ENCODE data around the gene EFCAB6.

The EFCAB6 gene

GRCh38 chr22:43750751-43751150, 61.4 kb downstream of the EFCAB6 start:
- in situ Hi-C loops (cut with HindIII; ENCODE audit: low sequenced_read_pairs), result no loop called here

- in situ Hi-C loops (cut with HindIII; ENCODE audit: low sequenced_read_pairs), result no loop called here
These were observed 62.6 kb downstream of the EFCAB6 start for GRCh38 chr22:43749473-43749872.

- in situ Hi-C loops (cut with HindIII; ENCODE audit: low sequenced_read_pairs), result no loop called here
These were observed 64.2 kb downstream of the EFCAB6 start for GRCh38 chr22:43747877-43748276.

GRCh38 chr22:43747058-43747457, 65.0 kb downstream of the EFCAB6 start:
- in situ Hi-C loops (cut with HindIII; ENCODE audit: low sequenced_read_pairs), result no loop called here

- in situ Hi-C loops (cut with HindIII; ENCODE audit: low sequenced_read_pairs), result no loop called here
These were observed 66.2 kb downstream of the EFCAB6 start for GRCh38 chr22:43745783-43746356.

- in situ Hi-C loops (cut with HindIII; ENCODE audit: low sequenced_read_pairs), result no loop called here
These were observed 66.7 kb downstream of the EFCAB6 start for GRCh38 chr22:43745411-43745770.

- in situ Hi-C loops (cut with HindIII; ENCODE audit: low sequenced_read_pairs), result no loop called here
These were observed 67.2 kb downstream of the EFCAB6 start for GRCh38 chr22:43744700-43745410.

GRCh38 chr22:43743929-43744643, 68.0 kb downstream of the EFCAB6 start:
- in situ Hi-C loops (cut with HindIII; ENCODE audit: low sequenced_read_pairs), result no loop called here

- in situ Hi-C loops (cut with HindIII; ENCODE audit: low sequenced_read_pairs), result no loop called here
These were observed 69.0 kb downstream of the EFCAB6 start for GRCh38 chr22:43743131-43743530.

- in situ Hi-C loops (cut with HindIII; ENCODE audit: low sequenced_read_pairs), result no loop called here
These were observed 69.8 kb downstream of the EFCAB6 start for GRCh38 chr22:43742154-43742950.

- in situ Hi-C loops (cut with HindIII; ENCODE audit: low sequenced_read_pairs), result no loop called here
These were observed 71.4 kb downstream of the EFCAB6 start for GRCh38 chr22:43740587-43741270.

- in situ Hi-C loops (cut with HindIII; ENCODE audit: low sequenced_read_pairs), result no loop called here
These were observed 72.2 kb downstream of the EFCAB6 start for GRCh38 chr22:43739851-43740379.

GRCh38 chr22:43737150-43737828, 74.8 kb downstream of the EFCAB6 start:
- in situ Hi-C loops (cut with HindIII; ENCODE audit: low sequenced_read_pairs), result no loop called here

GRCh38 chr22:43736651-43737050, 75.5 kb downstream of the EFCAB6 start:
- in situ Hi-C loops (cut with HindIII; ENCODE audit: low sequenced_read_pairs), result no loop called here

- in situ Hi-C loops (cut with HindIII; ENCODE audit: low sequenced_read_pairs), result no loop called here
These were observed 77.5 kb downstream of the EFCAB6 start for GRCh38 chr22:43734370-43735150.

- in situ Hi-C loops (cut with HindIII; ENCODE audit: low sequenced_read_pairs), result no loop called here
These were observed 79.0 kb downstream of the EFCAB6 start for GRCh38 chr22:43733138-43733537.

- in situ Hi-C loops (cut with HindIII; ENCODE audit: low sequenced_read_pairs), result no loop called here
These were observed 80.1 kb downstream of the EFCAB6 start for GRCh38 chr22:43731988-43732387.

- in situ Hi-C loops (cut with HindIII; ENCODE audit: low sequenced_read_pairs), result no loop called here
These were observed 85.1 kb downstream of the EFCAB6 start for GRCh38 chr22:43726964-43727543.

- in situ Hi-C loops (cut with HindIII; ENCODE audit: low sequenced_read_pairs), result no loop called here
These were observed 85.8 kb downstream of the EFCAB6 start for GRCh38 chr22:43726322-43726721.

Measured in DLD1 (cell line).